Raji (cell line): ENCODE data around the gene MMP19.

ENCODE experiments used
- POLR2A ChIP-seq: IDR thresholded peaks from 2 replicates; pipeline ENCODE4 v1.6.1; 2011; ENCODE audit warnings: low read depth, low read length, control low read depth; ENCODE audit not compliant: insufficient read depth

Gene MMP19, protein sequence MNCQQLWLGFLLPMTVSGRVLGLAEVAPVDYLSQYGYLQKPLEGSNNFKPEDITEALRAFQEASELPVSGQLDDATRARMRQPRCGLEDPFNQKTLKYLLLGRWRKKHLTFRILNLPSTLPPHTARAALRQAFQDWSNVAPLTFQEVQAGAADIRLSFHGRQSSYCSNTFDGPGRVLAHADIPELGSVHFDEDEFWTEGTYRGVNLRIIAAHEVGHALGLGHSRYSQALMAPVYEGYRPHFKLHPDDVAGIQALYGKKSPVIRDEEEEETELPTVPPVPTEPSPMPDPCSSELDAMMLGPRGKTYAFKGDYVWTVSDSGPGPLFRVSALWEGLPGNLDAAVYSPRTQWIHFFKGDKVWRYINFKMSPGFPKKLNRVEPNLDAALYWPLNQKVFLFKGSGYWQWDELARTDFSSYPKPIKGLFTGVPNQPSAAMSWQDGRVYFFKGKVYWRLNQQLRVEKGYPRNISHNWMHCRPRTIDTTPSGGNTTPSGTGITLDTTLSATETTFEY

DNA sequence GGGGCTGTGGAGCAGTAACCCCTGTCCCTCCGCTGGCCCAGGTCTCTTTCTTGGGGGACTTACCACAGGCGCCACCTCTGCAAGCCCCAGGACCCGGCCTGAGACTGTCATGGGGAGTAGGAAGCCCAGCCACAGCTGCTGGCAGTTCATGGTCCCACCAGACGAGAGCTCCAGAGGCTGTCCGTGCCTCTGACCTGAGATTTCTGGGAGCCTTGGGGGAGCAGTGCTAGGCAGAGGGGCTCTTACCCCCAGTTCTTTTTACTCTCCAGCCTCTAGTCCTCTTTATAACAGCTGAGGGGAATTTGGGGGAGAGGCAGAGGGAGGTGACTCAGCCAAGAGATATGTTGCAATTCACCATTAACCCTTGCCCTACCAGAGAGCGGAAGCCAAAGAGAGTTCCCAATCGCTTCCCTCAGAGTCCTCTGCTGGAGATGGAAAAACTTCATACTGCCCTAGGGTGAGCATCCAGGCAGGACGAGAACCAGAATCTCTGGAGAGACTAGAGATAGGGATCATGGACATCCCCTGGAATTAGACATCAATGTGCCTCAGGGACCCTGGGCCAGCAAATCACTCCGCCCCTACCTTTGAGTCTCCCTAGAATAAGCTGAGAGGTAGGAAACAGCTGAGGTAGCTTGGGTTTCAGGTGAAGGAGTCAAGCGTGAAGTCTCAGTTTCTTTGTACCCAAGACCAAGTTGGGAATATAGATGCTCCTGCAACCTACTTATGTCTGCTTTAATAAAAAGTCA is at the start of gene MMP19:
Gene MMP19 (minus strand): TSS at position 256 of the 749 bp plus-strand sequence. CDS start 106 bp downstream, at position 150.
- TF ChIP-seq POLR2A, result no peak

DNA sequence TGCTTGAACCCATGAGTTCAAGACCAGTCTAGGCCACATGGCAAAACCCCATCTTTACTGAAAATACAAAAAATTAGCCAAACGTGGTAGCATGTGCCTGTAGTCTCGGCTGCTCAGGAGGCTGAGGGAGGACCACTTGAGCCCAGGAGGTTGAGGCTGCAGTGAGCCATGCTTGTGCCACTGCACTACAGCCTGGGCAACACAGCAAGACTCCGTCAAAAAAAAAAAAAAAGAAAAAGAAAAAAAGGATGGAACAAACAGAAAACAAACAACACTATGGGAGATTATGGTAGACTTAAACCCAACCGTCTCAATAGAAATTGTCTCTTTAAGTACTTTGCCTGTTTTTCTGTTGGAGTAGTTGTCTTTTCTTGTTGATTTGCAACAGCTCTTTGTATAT is 48.6 kb upstream of the MMP19 start:
- no peak for TF ChIP-seq POLR2A

DNA sequence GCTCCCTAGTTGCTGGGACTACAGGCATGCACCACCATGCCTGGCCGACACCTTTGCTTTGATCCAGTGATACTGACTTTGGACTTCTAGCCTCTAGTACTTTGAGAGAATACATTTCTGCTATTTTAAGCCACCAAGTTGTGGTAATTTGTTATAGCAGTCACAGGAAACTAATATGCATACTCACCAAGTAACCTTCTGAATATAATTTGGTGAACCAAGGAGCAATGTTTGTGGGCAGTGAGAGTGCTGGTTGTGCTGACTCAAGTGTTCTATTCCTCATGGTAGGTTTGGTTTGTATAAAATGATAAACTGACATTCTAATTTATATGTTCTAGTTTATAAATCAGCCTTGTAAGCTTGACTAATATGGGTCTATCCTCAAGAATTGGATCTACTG is 42.4 kb upstream of the MMP19 start:
- TF ChIP-seq POLR2A, result no peak

DNA sequence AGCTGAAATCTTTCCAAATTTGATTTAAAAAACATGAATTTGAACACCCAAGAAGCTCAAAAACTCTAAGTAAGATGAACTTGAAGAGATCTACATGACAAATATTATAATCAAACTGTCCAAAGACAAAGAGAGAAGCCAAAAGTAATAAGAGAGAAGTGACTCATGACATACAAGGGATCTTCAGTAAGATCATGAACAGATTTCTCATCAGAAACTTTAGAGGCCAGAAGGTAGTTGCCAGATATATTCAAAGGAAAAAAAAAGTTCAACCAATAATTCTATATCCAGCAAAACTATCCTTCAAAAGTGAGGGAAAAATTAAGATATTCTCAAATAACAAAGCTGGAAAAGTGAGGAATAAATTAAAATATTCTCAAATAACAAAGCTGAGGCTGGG is 35.1 kb upstream of the MMP19 start:
- no peak for TF ChIP-seq POLR2A

DNA sequence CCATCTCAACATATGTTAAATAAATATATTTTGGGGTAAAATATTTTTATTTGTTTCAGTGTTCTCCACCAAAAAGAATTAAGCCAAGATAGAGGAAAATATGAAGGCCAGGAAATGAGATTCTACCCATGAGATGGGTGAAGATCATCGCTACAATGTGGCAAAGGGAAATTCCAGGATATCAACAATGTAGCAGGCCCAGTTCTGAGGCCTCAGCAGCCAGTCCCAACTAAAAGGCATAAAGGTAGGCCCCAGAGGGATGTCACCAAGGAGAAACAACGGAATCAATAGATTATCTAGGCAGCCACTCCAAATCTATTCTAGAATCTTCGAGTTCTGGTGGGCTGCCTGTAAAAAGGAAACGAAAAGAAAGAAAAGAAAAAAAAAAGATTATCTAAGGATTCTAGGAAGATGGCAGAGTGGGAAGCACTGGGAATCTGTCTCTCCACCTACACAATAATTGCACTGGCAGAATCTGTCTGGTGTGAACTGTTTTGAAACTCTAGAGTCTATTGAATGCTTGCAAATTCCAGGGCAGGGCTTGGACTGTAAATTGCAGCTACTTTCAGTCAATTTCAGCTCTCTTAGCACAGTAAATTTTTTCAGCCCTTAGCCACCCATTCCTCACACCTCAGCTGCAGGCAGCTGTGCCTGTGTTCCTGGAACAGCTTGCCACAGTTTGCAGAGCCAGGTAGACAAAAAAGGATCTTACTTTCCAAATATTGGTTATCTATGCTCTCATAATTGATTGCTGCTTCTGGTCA is 33.1 kb upstream of the MMP19 start:
- TF ChIP-seq POLR2A, result no peak

DNA sequence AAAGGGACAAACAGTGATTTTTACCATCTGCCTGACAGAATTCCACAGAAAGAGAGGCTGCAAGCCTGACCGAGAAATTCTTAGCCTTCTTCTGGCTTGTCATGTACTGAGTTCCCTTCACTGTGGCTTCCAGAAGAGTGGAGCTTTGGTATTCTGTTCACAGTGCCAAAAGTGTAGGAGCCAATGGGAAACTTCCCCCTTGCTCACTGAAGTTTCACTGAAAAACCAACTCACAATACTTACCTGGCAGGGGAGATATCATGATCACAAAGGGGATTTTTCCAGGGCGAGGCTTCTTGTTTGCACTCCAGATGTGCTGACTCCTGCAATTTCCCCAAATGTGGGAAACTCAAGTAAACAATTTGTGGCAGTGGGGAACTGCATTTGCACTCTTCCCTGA is 31.7 kb upstream of the MMP19 start:
- no peak for TF ChIP-seq POLR2A

DNA sequence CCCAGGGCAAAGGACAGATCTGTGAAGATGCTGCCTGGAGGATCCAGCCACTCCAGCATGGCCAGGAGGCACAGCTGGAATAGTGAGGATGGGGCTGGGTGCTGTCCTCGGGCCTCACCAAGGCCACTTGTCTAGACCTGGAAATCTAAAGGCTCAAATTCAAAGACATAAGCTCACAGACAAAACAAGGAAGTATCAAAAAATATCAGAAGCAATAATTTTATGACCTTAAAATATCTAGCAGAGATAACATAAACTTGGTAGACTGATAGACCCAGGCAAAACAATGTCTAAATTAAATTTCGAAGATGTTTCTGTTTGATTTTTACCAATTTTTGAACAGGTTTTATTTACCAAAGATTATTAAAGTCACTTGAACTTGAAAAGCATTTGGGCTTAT is 22.6 kb upstream of the MMP19 start:
- TF ChIP-seq POLR2A, result no peak

DNA sequence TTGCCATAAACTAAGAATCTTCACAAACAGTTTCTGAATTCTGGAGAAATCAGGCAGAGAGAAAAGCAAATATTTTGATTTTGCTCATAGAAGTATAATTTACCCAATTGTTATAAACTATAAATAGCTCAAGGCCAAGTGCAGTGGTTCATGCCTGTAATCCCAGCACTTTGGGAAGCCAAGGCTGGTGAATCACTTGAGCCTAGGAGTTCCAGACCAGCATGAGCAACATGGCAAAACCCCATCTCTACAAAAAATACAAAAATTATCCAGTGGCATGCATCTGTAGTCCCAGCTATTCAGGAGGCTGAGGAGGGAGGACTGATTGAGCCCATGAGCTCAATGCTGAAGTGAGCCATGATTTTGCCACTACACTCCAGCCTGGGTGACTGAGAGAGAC is 19.6 kb upstream of the MMP19 start:
- TF ChIP-seq POLR2A, result no peak

DNA sequence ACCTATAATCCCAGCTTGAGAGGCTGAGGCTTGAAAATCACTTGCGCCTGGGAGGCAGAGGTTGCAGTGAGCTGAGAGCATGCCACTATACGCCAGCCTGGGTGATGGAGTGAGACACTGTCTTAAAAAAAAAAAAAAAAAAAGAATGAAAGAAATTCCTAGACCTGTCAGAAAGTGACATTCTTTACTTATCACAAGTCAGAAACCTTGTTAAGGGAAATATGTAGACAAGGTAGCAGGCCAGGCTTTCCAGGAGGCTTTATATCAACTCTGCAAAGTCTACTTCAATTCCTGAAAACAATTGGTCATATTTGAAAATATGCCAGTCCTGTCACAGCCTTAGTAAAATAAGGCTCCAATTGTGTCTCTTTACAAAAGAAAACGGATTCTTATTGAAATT is 19.1 kb upstream of the MMP19 start:
- TF ChIP-seq POLR2A, result no peak

DNA sequence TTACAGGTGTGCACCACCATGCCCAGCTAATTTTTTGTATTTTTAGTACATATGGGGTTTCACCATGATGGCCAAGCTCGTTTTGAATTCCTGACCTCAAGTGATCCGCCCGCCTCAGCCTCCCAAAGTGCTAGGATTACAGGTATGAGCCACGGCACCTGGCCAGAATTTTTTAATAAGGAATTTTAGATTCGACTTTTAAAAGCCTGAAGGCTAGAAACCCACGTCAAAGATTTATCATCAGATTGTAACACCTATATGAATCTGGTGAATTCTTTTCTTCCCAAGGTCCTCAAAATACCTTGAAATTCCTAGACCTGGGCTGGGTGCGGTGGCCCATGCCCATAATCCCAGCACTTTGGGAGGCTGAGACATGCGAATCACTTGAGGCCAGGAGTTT is 18.7 kb upstream of the MMP19 start:
- TF ChIP-seq POLR2A, result no peak

DNA sequence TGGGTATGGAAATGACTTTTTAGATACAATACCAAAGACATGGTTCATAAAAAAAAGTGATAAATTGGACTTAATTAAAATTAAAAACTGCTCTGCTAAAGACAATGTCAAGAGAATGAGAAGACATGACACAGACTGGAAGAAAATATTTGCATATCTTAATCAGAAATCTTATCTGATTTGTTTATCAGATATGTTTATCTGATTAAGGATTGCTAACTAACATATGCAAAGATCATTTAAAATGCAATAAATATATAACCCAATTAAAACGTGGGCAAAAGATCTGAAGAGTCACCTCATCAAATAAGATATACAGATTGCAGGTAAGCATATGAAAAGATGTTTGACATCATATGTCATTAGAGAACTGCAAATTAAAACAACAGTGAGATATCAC is 10.0 kb upstream of the MMP19 start:
- TF ChIP-seq POLR2A, result no peak

DNA sequence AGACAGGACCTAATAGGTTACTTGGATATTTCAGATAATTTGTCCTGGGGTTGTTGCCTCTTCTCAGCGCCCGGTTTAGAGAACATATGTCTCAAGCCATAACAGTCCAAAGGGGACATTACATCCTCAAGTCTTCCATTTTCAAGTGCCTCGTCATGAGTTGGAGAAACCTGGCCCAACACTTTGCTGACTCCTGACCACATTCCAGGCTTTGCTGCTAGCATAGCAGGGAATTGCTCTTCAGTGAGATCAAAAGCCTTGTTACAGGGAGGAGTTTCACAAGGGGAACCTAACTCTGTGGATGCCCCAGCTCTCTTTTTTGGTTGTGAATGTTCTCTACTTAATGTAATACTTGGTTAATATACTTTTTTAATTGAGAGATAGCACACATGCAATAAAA is 8.2 kb upstream of the MMP19 start:
- TF ChIP-seq POLR2A, result no peak

DNA sequence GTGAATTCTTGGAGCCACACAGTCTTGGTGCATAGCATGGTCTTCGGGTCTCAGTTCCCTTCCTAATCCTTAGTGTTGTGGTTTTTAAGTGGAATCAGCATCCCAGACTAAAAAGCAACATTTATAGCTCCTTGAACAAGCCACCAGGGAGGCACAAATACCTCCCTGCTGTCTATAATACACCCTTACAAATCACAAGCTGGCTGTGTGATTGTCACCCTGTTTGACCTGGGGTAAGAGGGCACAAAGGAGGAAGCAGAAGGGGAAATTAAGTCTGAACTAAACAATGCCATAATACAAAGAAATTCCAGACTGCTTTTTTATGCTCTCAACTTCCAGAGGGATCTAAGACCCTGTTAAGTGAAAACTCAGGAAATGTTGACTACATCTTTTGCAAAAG is 7.7 kb upstream of the MMP19 start:
- no peak for TF ChIP-seq POLR2A

DNA sequence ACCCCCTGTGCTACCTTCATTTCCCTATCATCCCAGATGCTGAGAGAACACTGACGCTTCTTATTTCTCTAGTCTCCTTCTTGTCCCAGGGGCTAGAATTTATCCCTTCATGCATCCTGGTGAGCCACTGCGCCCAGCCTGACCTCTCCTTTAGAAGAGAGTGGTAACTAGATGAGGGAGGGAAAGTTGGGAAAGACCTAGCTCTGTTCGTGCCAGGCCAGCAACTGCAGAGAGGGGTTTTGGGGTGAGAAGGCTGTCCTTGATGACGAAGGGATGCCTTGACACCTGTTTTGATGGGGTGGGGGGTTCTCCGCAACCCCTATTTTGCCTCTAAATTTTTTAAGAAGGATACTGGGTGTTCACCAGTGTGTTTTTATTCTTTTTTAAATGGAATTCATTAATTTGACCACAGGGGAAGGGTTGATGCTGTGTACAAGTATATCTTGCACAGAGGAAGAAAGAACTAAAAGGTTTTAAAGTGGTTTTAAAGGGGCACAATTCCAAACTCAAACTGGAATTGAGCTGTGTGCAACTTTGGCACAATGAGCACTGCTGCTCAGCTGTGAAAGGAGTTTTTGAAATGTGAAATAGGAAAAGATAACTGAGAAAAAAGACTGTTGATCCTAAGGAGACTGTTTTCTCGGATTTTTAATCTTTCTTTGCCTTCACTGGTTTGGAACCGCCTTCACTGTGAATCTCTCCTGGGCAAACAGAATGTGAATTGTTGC is 7.0 kb upstream of the MMP19 start:
- no peak for TF ChIP-seq POLR2A
